Pancreas (tissue), 10 donors: ENCODE data around the gene SRRM4. TPM values are rescaled to one million over a fixed set of nuclear protein-coding genes. Genes with fewer than 3 reads are reported as not detected.

Source experiments
- ATAC-seq, 4 donors: fragments of 200-7000 bp; cut with Tn5 transposase; one replicate each; pipeline versions ENCODE4 v1.8.0 to v1.9.1; 2020; ENCODE audit warnings: mild to moderate bottlenecking in 4 of 4, moderate library complexity in 4 of 4
- DNase-seq, 6 donors: peaks; one replicate each; pipeline ENCODE4 v3.0.0-alpha.2; 2020
- FAIRE-seq: peaks from 2 replicates; lab custom pipeline; 2012; peaks lifted over from hg19 to GRCh38; lab: Jason Lieb, UNC
- H3K27ac ChIP-seq, 4 donors: fragments of 200-600 bp; sonication (generic); 1 replicate in 3 of 4; 2 replicates in 1 of 4; pipeline versions ENCODE4 v1.5.0 to v1.8.0; 2020
- H3K27me3 ChIP-seq, 4 donors: fragments of 200-600 bp; one replicate each; pipeline ENCODE4 v1.8.0; 2021
- H3K36me3 ChIP-seq, 3 donors: fragments of 200-600 bp; sonication (generic) in 1 of 3; one replicate each; pipeline versions ENCODE4 v1.5.0 to v1.8.0; 2020 to 2021
- H3K4me1 ChIP-seq, 3 donors: fragments of 200-600 bp; one replicate each; pipeline ENCODE4 v1.8.0; 2021
- H3K4me3 ChIP-seq, 4 donors: fragments of 200-600 bp; sonication (generic) in 2 of 4; one replicate each; pipeline versions ENCODE4 v1.5.0 to v1.8.0; 2020 to 2021
- H3K9me3 ChIP-seq, 4 donors: fragments of 200-600 bp; one replicate each; pipeline ENCODE4 v1.8.0; 2021
- CTCF ChIP-seq, 4 donors: fragments of 200-600 bp; sonication (generic) in 3 of 4; IDR thresholded peaks; one replicate each; pipeline versions ENCODE4 v1.5.0 to v1.8.0; 2021; ENCODE audit warnings: antibody characterized with exemption in 4 of 4
- WGBS, 2 donors: extraction: QIAGEN DNeasy Blood & Tissue Kit; methylation state at CpG; one replicate each; pipeline ENCODE4 v1.1.7; 2013; 5-methylcytosine and 5-hydroxymethylcytosine counted together
- intact Hi-C, 3 donors: fragments of 100-400 bp; cut with DNase I; formaldehyde crosslinking; loops; one replicate each; pipeline versions ENCODE4 v1.11.1 to v1.14.2; 2022
- polyA plus RNA-seq, 2 donors: library from polyadenylated mRNA; stranded (reverse); fragments of 200-250 nt; gene quantifications; one replicate each; pipeline ENCODE4 v1.2.3, GENCODE V29; 2013
- total RNA-seq, 6 donors: library from RNA; stranded (reverse); fragmentation: NEBNext Ultra II Directional in 4 of 6; extraction: Animal tissue kit (Norgen Biotek cat#: 25700) in 4 of 6; gene quantifications; one replicate each; pipeline versions ENCODE4 v1.2.1 to v1.2.4, GENCODE V29; 2021 to 2023
- donor health status: healthy with polysubstance abuse.
- donor health status: DM: no; HTN: no; CAD: no; lungs with moderate emphysema.
- donor health status: DM: no; HTN: no; CAD: no.
- donor health status: control.
- donor health status: control.
- donor health status: Bipolar disorder and iron deficiency.
- donor health status: DM: yes; HTN: yes; CAD: no.
- donor health status: DM: no; HTN: no; CAD: no.
- donor health status: DM: no; HTN: no; CAD: no.
- donor health status: DM: yes; HTN: yes; CAD: no.

Gene SRRM4
- total and polyA plus RNA-seq, 8 donors, result 0.02 TPM; not detected in 7

DNA sequence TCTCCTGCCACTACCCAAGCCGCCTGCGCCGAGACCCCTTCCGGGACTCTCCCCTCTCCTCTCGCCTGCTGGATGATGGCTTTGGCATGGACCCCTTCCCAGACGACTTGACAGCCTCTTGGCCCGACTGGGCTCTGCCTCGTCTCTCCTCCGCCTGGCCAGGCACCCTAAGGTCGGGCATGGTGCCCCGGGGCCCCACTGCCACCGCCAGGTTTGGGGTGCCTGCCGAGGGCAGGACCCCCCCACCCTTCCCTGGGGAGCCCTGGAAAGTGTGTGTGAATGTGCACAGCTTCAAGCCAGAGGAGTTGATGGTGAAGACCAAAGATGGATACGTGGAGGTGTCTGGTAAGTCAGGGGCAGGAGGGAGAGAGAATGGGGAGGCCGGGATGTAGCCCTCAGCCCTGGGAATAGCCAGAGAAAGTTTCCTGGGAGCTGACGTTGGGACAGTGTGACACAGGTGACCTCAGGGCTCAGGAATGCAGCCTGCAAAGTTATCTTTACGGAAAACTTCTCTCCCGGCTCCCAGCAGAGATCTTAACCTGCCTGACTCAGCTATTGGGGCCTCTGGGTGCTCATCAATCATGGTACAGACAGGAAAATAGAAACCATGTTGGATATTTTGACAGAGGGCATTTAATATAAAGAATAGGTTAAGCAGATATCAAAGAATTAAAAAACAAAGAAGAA lies 198.1 kb downstream of the SRRM4 start:
- Histone ChIP-seq H3K36me3 (no peaks in the 10 kb centered on the region), H3K9me3 (no peaks in the 10 kb centered on the region), H3K4me1 (peaks cover 0 to 5% (median 0%) of the 10 kb centered on the region in 3 donors), H3K27me3 (peaks cover 0 to 5% (median 0%) of the 10 kb centered on the region in 4 donors), H3K4me3 (peak overlapping the region in 3 of 4 donors; percentile 6 to 49 (median 29)), H3K27ac (peak overlapping the region; percentile 62 to 91 (median 86))
- 18 to 19% methylated on average over 18 of the region's 18 CpGs for WGBS, 2 donors
- intact Hi-C loops, result no loop called here
- ATAC-seq, result peak; percentile 66 to 73 (median 69)
- TF ChIP-seq CTCF (IDR thresholded peaks at IDR 0.05), result no peak
- FAIRE-seq, result no peak
- DNase-seq, result peak in 5 of 6 donors; percentile 44 to 61 (median 52)

DNA sequence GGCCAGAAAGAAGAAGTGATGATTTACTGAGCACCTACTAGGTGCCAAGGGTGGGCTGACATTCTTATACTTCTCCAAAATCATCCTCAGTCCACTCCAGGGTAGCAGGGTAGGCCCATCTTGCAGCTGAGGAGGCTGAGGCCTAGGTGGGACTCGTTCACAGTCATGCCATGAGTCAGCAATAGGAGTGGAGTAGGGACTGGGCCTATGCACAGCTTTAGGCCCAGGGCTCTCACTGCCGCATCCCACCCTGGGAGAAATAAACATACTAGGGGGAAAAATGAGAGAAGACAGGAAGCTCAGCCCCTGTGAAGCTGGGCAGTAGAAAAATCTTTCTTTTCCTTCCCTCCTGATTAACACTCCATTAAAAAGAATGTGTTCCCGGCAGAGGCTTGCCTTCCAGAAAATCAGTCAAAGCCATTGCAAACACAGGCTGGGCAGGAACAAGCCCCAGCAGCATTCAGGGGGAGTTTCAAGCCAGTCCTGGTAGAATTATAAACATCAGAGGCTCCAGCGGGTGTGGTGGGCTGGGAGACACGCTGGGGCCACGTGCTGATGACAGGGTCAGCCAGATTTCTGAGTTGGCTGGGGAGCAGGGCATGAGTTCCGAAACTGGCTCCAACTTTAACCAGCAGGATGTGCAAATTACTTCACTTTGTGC lies 199.2 kb downstream of the SRRM4 start:
- no peak for TF ChIP-seq CTCF (IDR thresholded peaks at IDR 0.05)
- Histone ChIP-seq H3K36me3 (no peaks in the 10 kb centered on the region), H3K9me3 (no peaks in the 10 kb centered on the region), H3K4me3 (peak overlapping the region; percentile 1 to 49 (median 18)), H3K4me1 (peaks cover 0 to 5% (median 0%) of the 10 kb centered on the region in 3 donors), H3K27me3 (peaks cover 0 to 5% (median 0%) of the 10 kb centered on the region in 4 donors), H3K27ac (peak overlapping the region in 3 of 4 donors; percentile 41 to 91 (median 89))
- ATAC-seq (peak in 2 of 4 donors; percentile 14 to 34), DNase-seq (no peak), FAIRE-seq (no peak)
- intact Hi-C loops, result no loop called here
- WGBS, 2 donors, result 41 to 56% methylated on average over 7 of the region's 7 CpGs

GRCh38 chr12:119181202-119181601 lies 199.9 kb downstream of the SRRM4 start:
- 54 to 60% methylated on average over 2 of the region's 2 CpGs for WGBS, 2 donors
- no peak for TF ChIP-seq CTCF (IDR thresholded peaks at IDR 0.05)
- H3K36me3 ChIP-seq, result no peaks in the 10 kb centered on the region
- peaks cover 0 to 5% (median 0%) of the 10 kb centered on the region in 3 donors for H3K4me1 ChIP-seq
- FAIRE-seq (no peak), ATAC-seq (no peak), DNase-seq (no peak)
- H3K27me3 ChIP-seq, result peaks cover 0 to 5% (median 0%) of the 10 kb centered on the region in 4 donors
- H3K9me3 ChIP-seq, result no peaks in the 10 kb centered on the region
- peak overlapping the region in 1 of 4 donors; percentile 49 for H3K4me3 ChIP-seq
- H3K27ac ChIP-seq, result peak overlapping the region in 2 of 4 donors; percentile 89 to 91
- intact Hi-C loops, result no loop called here

DNA sequence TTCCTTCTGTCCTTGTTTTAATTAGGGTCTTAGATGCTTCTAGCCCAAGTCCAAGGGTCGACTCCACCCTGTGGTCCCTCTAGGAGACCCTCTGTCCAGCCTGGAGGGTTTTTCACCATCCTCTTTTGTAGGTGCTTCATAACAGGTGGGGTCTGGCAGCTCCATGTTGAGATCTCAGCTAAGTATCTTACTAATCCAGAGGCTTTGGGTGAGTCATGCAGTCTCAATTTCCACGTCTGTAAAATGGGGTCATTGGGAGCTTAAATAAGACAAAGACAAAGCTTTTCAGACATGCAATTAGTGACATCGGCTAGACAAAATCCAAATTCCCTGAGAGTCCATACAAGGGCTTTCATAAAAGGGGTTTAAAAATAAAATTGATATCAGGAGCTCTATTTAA lies 200.6 kb downstream of the SRRM4 start:
- no peak for DNase-seq
- Histone ChIP-seq H3K27ac (no peak overlapping the region), H3K36me3 (no peaks in the 10 kb centered on the region), H3K27me3 (peaks cover 0 to 5% (median 0%) of the 10 kb centered on the region in 4 donors), H3K4me1 (peaks cover 0 to 5% (median 0%) of the 10 kb centered on the region in 3 donors), H3K4me3 (peak overlapping the region in 1 of 4 donors; percentile 49), H3K9me3 (no peaks in the 10 kb centered on the region)
- intact Hi-C loops, result no loop called here
- TF ChIP-seq CTCF (IDR thresholded peaks at IDR 0.05), result no peak
- FAIRE-seq, result no peak
- WGBS, 2 donors, result 59 to 70% methylated on average over 3 of the region's 3 CpGs
- no peak for ATAC-seq
